Measurements from ENCODE around the gene COPZ2.

GRCh38 chr17:48071654-48072053 lies 34.1 kb upstream of the COPZ2 start:
- TF ChIP-seq CTCF (IDR thresholded peaks at IDR 0.05; ENCODE audit: borderline replicate concordance, extremely low read depth, low read length, poor library complexity, severe bottlenecking): no peak
- no peak for TF ChIP-seq EZH2 (IDR thresholded peaks at IDR 0.05; ENCODE audit: borderline replicate concordance, low read depth, low read length, severe bottlenecking)

Measured in DND-41 (cell line).